GM18907 (cell line): ENCODE results near the gene HIVEP3.

ENCODE experiments used
- ATAC-seq: cut with Tn5 transposase; IDR thresholded peaks from one replicate; pipeline ENCODE4 v1.9.1; 2021; ENCODE audit warnings: mild to moderate bottlenecking, moderate library complexity; ENCODE audit not compliant: unreplicated experiment

Gene HIVEP3

GRCh38 chr1:41850029-41850428, 68.7 kb downstream of the HIVEP3 start:
- no peak for ATAC-seq

GRCh38 chr1:41849211-41849759, 69.4 kb downstream of the HIVEP3 start:
- ATAC-seq, result no peak

- ATAC-seq, result no peak
Measured at GRCh38 chr1:41848216-41848952, 70.3 kb downstream of the HIVEP3 start.

GRCh38 chr1:41847733-41848132, 71.0 kb downstream of the HIVEP3 start:
- no peak for ATAC-seq

DNA sequence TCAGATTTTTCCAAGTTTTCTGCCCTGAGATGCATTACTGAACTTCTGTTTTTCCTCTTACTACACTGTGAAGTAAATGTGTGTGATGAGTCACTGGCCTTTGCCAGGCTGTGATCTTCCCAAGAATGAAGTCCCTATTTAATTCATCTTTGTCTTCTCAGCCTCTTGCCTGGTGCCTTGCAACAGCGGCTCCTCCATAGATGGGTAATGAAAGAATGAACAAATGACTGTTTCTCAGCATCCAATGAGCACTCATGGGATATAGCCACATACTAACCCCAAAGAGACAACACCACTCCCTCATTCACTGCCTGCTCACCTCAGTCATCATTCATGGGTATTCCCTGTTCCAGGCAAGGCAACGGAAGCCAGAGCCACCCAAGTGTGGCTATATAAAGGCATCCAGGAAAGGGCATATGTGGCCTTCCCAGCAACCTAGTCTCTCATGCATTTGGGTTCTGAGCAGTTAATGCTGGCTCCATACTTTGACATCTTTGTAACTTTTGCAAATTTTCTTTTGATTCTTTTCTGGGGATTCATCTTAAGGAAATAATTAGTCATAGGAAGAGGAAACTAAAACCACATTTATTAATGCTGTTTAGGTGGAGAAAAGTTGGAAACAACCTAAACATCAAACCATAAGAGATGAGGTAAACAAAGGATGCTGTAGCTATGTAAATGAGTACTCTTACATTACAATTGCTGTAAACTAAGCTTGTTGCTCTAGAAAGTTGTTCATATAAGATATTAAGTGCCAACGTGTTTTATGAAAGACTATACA, 71.9 kb downstream of the HIVEP3 start:
- no peak for ATAC-seq

DNA sequence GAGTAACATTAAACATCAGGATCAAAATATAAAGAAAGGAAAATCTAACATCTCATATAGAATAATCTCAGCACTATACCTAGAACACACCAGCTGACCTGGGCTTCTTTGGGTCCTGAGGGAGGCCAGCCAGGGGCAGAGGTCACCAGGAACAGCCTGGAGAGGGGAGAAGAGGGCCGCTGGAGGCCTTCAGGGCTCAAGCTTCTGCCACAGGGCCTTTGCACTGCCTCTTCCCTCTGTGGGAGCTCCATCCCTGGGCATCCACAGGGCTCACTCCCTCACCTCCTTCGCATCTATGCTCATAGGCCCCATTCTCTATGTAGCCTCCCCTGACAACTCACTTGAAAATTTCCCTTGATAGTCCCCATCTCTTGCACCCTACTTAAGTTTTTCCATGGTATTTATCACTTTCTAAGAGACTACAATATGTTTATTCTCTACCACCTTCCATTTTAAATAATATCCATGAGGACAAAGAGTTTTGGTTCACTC, 73.9 kb downstream of the HIVEP3 start:
- ATAC-seq, result no peak

- no peak for ATAC-seq
Measured at GRCh38 chr1:41844255-41844654, 74.5 kb downstream of the HIVEP3 start.

- no peak for ATAC-seq
Measured at GRCh38 chr1:41842993-41843755, 75.5 kb downstream of the HIVEP3 start.

GRCh38 chr1:41842326-41842725, 76.4 kb downstream of the HIVEP3 start:
- no peak for ATAC-seq

- no peak for ATAC-seq
Measured at GRCh38 chr1:41840592-41841246, 78.0 kb downstream of the HIVEP3 start.

DNA sequence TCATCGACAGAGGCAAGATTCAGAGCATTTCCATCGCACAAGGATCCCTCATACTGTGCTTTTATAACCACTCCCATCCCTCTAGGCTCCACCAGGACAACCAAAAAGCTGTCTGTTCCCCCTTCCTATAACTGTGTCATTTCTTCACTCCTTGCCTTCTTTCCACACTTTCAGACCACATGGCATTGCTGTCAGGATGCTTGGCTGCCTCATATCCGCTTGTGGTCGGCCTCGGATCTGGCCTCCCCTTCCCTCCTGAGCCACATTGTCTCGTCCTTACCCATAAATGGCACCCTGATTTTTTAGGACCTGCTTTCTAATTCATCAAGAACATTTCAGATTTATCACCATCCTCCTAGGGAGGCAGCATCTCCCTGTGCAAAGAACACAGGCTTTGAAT, 80.5 kb downstream of the HIVEP3 start:
- no peak for ATAC-seq

GRCh38 chr1:41837691-41838090, 81.0 kb downstream of the HIVEP3 start:
- ATAC-seq, result no peak

DNA sequence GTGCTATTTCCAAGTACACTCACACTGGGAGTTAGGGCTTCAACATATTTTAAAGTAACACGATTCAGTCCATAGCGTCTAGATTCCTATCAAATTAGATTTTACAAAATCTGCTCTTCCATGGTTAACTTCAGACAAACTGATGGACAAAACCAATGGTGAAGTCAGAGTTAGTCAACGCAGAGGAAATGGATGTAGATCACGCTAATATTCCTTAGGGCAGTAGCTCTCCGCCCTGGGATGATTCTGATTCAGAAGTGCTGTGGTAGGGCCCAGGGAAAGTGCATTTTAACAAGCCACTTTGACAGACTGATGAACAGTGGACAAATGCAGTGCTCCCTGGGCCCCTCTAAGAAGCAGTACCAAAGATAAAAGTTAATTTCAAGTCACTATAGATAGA, 83.2 kb downstream of the HIVEP3 start:
- no peak for ATAC-seq

- no peak for ATAC-seq
Measured at GRCh38 chr1:41833519-41834000, 85.2 kb downstream of the HIVEP3 start.

GRCh38 chr1:41830726-41831125, 88.0 kb downstream of the HIVEP3 start:
- no peak for ATAC-seq

- no peak for ATAC-seq
Measured at GRCh38 chr1:41827991-41828570, 90.6 kb downstream of the HIVEP3 start.

DNA sequence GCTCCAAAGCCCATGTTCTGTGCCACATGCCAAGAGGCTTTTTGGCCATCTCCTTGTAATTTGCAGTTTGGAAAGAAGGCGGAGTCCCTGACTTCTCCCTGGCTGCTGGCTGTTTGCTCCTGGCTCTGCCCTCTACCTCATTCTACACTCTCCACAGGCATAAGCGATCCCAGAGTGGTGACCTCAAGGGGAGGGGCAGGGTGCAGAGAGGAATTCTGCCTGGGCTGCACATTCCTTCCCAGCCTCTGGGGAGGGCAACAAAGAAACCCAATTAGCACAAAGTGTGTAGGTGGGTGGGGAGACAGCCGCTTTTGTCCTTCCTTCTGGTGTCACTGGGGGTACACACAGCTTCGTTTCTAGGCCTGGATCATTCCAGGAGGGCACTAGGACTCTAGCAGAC, 95.3 kb downstream of the HIVEP3 start:
- no peak for ATAC-seq

GRCh38 chr1:41822866-41823265, 95.9 kb downstream of the HIVEP3 start:
- ATAC-seq, result no peak

GRCh38 chr1:41819843-41820242, 98.9 kb downstream of the HIVEP3 start:
- no peak for ATAC-seq

GRCh38 chr1:41819069-41819468, 99.7 kb downstream of the HIVEP3 start:
- ATAC-seq, result no peak
